GM23338 (cell line): Measurements from ENCODE around the gene PARVA. TPM values are rescaled to one million over a fixed set of nuclear protein-coding genes. Genes with fewer than 3 reads are reported as not detected.

Experiments used
- ATAC-seq: fragments of 200-7000 bp; cut with Tn5 transposase; 3 replicates; pipeline ENCODE4 v1.9.1; 2020
- DNase-seq: peaks from one replicate; pipeline ENCODE4 v3.0.0-alpha.2; 2015; ENCODE audit warnings: low spot score
- H2AFZ ChIP-seq: fragments of 200-600 bp; sonication (generic); 2 replicates; pipeline ENCODE4 v1.8.0; 2016; ENCODE audit warnings: antibody characterized with exemption, mild to moderate bottlenecking, moderate library complexity
- H3F3A ChIP-seq: fragments of 200-600 bp; sonication (generic); replicated peaks from 2 replicates; pipeline ENCODE4 v1.8.0; 2017; ENCODE audit warnings: antibody characterized with exemption, mixed run types, low read depth
- H3K27ac ChIP-seq: fragments of 200-600 bp; sonication (generic); 2 replicates; pipeline ENCODE4 v1.6.1; 2016; ENCODE audit warnings: low read depth
- H3K27me3 ChIP-seq: fragments of 200-600 bp; sonication (generic); 2 replicates; pipeline ENCODE4 v1.8.0; 2016; ENCODE audit warnings: mild to moderate bottlenecking, mixed run types, moderate library complexity; ENCODE audit not compliant: insufficient read depth
- H3K36me3 ChIP-seq: fragments of 200-600 bp; sonication (generic); 2 replicates; pipeline ENCODE4 v1.8.0; 2016; ENCODE audit warnings: mild to moderate bottlenecking; ENCODE audit not compliant: insufficient read depth
- H3K4me1 ChIP-seq: fragments of 200-600 bp; sonication (generic); 2 replicates; pipeline ENCODE4 v1.8.0; 2016; ENCODE audit warnings: mild to moderate bottlenecking, moderate library complexity; ENCODE audit not compliant: insufficient read depth
- H3K4me2 ChIP-seq: fragments of 200-600 bp; sonication (generic); 2 replicates; pipeline ENCODE4 v1.7.1; 2017; ENCODE audit warnings: mixed run types
- H3K4me3 ChIP-seq: fragments of 200-600 bp; sonication (generic); 2 replicates; pipeline ENCODE4 v1.6.1; 2016; ENCODE audit warnings: mixed run types
- H3K79me2 ChIP-seq: fragments of 200-600 bp; sonication (generic); replicated peaks from 2 replicates; pipeline ENCODE4 v1.8.0; 2017; ENCODE audit warnings: mild to moderate bottlenecking; ENCODE audit not compliant: insufficient read depth
- H3K9me2 ChIP-seq: fragments of 200-600 bp; sonication (generic); 2 replicates; pipeline ENCODE4 v1.8.0; 2017; ENCODE audit not compliant: insufficient read depth
- H4K20me1 ChIP-seq: fragments of 200-600 bp; sonication (generic); replicated peaks from 2 replicates; pipeline ENCODE4 v1.8.0; 2017; ENCODE audit warnings: mild to moderate bottlenecking; ENCODE audit not compliant: insufficient read depth
- H3K27ac Mint-ChIP-seq: 2 replicates; pipeline ENCODE4 v1.8.0; 2020; ENCODE audit warnings: inconsistent platforms, mild to moderate bottlenecking, moderate library complexity, mixed read lengths
- H3K27me3 Mint-ChIP-seq: 3 replicates; pipeline ENCODE4 v1.8.0; 2022; ENCODE audit warnings: low read depth, mild to moderate bottlenecking, moderate library complexity, mixed read lengths, inconsistent platforms; ENCODE audit not compliant: insufficient read depth, poor library complexity
- H3K36me3 Mint-ChIP-seq: 3 replicates; pipeline ENCODE4 v1.8.0; 2021; ENCODE audit warnings: low read depth, mild to moderate bottlenecking, inconsistent platforms, moderate library complexity, mixed read lengths
- H3K4me1 Mint-ChIP-seq: 3 replicates; pipeline ENCODE4 v1.8.0; 2020; ENCODE audit warnings: mild to moderate bottlenecking, inconsistent platforms, mixed read lengths
- H3K4me3 Mint-ChIP-seq: 3 replicates; pipeline ENCODE4 v1.8.0; 2021; ENCODE audit warnings: moderate library complexity, mild to moderate bottlenecking, inconsistent platforms, mixed read lengths
- H3K9me3 Mint-ChIP-seq: 3 replicates; pipeline ENCODE4 v1.8.0; 2020; ENCODE audit warnings: moderate library complexity, mild to moderate bottlenecking, inconsistent platforms, mixed read lengths
- CREB1 ChIP-seq: fragments of 250-450 bp; sonication (Bioruptor Pico); IDR thresholded peaks from 2 replicates; pipeline ENCODE4 v1.5.0; 2020; ENCODE audit warnings: low read depth, mild to moderate bottlenecking, moderate library complexity
- EZH2phosphoT487 ChIP-seq: fragments of 200-600 bp; sonication (generic); IDR thresholded peaks from one replicate; pipeline ENCODE4 v1.8.1; 2018; ENCODE audit warnings: antibody characterized with exemption; ENCODE audit not compliant: unreplicated experiment
- NANOG ChIP-seq: IDR thresholded peaks from 2 replicates; pipeline ENCODE4 v1.6.1; 2016; ENCODE audit warnings: antibody characterized with exemption, borderline replicate concordance
- ZNF114 ChIP-seq: fragments of 250-450 bp; sonication (Bioruptor Pico); IDR thresholded peaks from 2 replicates; pipeline ENCODE4 v1.5.0; 2020; ENCODE audit warnings: mild to moderate bottlenecking, moderate library complexity
- polyA plus RNA-seq: library from polyadenylated mRNA; unstranded; fragments of >200 nt; fragmentation: Nextera tagmentation; extraction: Ambion mirVana; gene quantifications from 2 replicates; pipeline ENCODE4 v1.2.1, GENCODE V29; 2016
- total RNA-seq: library from RNA; depleted of rRNA; stranded (reverse); fragments of >200 nt; shearing (Covaris generic); gene quantifications from 2 replicates; pipeline ENCODE4 v1.2.3, GENCODE V29; 2014
- TF ChIP-seq, protein P1 (sequence below): IDR thresholded peaks from one replicate; pipeline ENCODE4 v1.6.1; 2018; ENCODE audit warnings: antibody characterized with exemption; ENCODE audit not compliant: unreplicated experiment
- TF ChIP-seq, protein P2 (sequence below): IDR thresholded peaks from 2 replicates; pipeline ENCODE4 v1.6.1; 2016; ENCODE audit warnings: antibody characterized with exemption
- TF ChIP-seq, protein P3 (sequence below), 2 experiments: fragments of 200-600 bp in 1 of 2; sonication (generic) in 1 of 2; conservative IDR thresholded peaks; 2 replicates each; pipeline versions ENCODE4 v1.5.1 to v1.6.1; 2016 to 2017; ENCODE audit warnings: antibody characterized with exemption in 2 of 2, low read depth in 2 of 2, mild to moderate bottlenecking in 2 of 2, moderate library complexity in 1 of 2
- TF ChIP-seq, protein P4 (sequence below): fragments of 250-450 bp; sonication (Bioruptor Pico); IDR thresholded peaks from 2 replicates; pipeline ENCODE4 v1.5.0; 2020; ENCODE audit warnings: mild to moderate bottlenecking, moderate library complexity

The PARVA gene
- total and polyA plus RNA-seq, 2 experiments from 2014 or later, result 5.8 to 6.9 TPM

DNA sequence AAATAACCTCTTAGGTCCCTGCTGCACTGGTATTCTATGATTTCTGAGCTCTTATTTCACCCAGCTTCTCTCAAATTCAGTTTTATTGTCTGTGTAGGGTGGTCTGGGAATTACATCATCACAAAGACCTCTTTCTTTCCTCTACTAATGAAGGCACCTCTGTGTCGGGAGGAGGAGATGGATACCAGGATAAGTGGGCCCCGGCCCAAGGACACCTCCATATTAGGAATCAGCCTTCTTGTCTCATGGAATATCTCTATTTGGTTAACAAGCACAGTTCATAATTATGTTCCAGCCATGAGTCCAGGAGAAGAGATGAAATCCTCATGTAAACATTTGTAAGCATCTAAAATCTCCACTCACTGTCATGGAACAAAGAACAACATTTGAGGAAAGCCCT is 9.4 kb downstream of the PARVA start (continued):
- TF ChIP-seq, protein P1, sequence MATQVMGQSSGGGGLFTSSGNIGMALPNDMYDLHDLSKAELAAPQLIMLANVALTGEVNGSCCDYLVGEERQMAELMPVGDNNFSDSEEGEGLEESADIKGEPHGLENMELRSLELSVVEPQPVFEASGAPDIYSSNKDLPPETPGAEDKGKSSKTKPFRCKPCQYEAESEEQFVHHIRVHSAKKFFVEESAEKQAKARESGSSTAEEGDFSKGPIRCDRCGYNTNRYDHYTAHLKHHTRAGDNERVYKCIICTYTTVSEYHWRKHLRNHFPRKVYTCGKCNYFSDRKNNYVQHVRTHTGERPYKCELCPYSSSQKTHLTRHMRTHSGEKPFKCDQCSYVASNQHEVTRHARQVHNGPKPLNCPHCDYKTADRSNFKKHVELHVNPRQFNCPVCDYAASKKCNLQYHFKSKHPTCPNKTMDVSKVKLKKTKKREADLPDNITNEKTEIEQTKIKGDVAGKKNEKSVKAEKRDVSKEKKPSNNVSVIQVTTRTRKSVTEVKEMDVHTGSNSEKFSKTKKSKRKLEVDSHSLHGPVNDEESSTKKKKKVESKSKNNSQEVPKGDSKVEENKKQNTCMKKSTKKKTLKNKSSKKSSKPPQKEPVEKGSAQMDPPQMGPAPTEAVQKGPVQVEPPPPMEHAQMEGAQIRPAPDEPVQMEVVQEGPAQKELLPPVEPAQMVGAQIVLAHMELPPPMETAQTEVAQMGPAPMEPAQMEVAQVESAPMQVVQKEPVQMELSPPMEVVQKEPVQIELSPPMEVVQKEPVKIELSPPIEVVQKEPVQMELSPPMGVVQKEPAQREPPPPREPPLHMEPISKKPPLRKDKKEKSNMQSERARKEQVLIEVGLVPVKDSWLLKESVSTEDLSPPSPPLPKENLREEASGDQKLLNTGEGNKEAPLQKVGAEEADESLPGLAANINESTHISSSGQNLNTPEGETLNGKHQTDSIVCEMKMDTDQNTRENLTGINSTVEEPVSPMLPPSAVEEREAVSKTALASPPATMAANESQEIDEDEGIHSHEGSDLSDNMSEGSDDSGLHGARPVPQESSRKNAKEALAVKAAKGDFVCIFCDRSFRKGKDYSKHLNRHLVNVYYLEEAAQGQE, result no peak
- TF ChIP-seq, protein P2, sequence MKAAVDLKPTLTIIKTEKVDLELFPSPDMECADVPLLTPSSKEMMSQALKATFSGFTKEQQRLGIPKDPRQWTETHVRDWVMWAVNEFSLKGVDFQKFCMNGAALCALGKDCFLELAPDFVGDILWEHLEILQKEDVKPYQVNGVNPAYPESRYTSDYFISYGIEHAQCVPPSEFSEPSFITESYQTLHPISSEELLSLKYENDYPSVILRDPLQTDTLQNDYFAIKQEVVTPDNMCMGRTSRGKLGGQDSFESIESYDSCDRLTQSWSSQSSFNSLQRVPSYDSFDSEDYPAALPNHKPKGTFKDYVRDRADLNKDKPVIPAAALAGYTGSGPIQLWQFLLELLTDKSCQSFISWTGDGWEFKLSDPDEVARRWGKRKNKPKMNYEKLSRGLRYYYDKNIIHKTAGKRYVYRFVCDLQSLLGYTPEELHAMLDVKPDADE, result no peak

DNA sequence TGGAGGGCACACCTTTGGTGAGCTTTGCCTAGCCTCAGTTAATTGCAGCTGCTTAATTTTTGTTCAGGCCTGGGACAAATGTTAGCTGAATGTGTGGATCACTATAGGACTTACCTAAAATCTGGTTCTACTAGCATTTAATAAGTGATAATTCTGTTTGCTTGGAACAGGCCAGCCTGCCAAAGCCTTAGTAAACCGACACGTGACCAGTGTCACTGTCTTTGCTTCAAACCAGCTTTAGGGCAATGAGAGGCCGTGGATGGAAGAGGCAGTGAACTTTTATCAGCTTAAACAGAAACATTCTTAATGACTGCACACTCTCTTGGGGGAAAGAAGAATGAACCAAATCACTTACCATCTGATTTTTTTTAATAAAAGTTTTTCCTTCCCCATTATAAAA is 10.8 kb downstream of the PARVA start:
- peaks cover under 1% of the 10 kb centered on the region; the same call in 1 of the 3 replicates for H3K36me3 Mint-ChIP-seq
- TF ChIP-seq ZNF114 (CRISPR knock-in tag), result no peak
- TF ChIP-seq, protein P3, sequence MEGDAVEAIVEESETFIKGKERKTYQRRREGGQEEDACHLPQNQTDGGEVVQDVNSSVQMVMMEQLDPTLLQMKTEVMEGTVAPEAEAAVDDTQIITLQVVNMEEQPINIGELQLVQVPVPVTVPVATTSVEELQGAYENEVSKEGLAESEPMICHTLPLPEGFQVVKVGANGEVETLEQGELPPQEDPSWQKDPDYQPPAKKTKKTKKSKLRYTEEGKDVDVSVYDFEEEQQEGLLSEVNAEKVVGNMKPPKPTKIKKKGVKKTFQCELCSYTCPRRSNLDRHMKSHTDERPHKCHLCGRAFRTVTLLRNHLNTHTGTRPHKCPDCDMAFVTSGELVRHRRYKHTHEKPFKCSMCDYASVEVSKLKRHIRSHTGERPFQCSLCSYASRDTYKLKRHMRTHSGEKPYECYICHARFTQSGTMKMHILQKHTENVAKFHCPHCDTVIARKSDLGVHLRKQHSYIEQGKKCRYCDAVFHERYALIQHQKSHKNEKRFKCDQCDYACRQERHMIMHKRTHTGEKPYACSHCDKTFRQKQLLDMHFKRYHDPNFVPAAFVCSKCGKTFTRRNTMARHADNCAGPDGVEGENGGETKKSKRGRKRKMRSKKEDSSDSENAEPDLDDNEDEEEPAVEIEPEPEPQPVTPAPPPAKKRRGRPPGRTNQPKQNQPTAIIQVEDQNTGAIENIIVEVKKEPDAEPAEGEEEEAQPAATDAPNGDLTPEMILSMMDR (conservative IDR thresholded peaks at IDR 0.05; ENCODE audit: low read depth in 2 of 2), result no peak
- TF ChIP-seq, protein P1, result no peak
- TF ChIP-seq EZH2phosphoT487, result no peak
- no peak for TF ChIP-seq NANOG
- TF ChIP-seq CREB1, result no peak
- TF ChIP-seq, protein P4, sequence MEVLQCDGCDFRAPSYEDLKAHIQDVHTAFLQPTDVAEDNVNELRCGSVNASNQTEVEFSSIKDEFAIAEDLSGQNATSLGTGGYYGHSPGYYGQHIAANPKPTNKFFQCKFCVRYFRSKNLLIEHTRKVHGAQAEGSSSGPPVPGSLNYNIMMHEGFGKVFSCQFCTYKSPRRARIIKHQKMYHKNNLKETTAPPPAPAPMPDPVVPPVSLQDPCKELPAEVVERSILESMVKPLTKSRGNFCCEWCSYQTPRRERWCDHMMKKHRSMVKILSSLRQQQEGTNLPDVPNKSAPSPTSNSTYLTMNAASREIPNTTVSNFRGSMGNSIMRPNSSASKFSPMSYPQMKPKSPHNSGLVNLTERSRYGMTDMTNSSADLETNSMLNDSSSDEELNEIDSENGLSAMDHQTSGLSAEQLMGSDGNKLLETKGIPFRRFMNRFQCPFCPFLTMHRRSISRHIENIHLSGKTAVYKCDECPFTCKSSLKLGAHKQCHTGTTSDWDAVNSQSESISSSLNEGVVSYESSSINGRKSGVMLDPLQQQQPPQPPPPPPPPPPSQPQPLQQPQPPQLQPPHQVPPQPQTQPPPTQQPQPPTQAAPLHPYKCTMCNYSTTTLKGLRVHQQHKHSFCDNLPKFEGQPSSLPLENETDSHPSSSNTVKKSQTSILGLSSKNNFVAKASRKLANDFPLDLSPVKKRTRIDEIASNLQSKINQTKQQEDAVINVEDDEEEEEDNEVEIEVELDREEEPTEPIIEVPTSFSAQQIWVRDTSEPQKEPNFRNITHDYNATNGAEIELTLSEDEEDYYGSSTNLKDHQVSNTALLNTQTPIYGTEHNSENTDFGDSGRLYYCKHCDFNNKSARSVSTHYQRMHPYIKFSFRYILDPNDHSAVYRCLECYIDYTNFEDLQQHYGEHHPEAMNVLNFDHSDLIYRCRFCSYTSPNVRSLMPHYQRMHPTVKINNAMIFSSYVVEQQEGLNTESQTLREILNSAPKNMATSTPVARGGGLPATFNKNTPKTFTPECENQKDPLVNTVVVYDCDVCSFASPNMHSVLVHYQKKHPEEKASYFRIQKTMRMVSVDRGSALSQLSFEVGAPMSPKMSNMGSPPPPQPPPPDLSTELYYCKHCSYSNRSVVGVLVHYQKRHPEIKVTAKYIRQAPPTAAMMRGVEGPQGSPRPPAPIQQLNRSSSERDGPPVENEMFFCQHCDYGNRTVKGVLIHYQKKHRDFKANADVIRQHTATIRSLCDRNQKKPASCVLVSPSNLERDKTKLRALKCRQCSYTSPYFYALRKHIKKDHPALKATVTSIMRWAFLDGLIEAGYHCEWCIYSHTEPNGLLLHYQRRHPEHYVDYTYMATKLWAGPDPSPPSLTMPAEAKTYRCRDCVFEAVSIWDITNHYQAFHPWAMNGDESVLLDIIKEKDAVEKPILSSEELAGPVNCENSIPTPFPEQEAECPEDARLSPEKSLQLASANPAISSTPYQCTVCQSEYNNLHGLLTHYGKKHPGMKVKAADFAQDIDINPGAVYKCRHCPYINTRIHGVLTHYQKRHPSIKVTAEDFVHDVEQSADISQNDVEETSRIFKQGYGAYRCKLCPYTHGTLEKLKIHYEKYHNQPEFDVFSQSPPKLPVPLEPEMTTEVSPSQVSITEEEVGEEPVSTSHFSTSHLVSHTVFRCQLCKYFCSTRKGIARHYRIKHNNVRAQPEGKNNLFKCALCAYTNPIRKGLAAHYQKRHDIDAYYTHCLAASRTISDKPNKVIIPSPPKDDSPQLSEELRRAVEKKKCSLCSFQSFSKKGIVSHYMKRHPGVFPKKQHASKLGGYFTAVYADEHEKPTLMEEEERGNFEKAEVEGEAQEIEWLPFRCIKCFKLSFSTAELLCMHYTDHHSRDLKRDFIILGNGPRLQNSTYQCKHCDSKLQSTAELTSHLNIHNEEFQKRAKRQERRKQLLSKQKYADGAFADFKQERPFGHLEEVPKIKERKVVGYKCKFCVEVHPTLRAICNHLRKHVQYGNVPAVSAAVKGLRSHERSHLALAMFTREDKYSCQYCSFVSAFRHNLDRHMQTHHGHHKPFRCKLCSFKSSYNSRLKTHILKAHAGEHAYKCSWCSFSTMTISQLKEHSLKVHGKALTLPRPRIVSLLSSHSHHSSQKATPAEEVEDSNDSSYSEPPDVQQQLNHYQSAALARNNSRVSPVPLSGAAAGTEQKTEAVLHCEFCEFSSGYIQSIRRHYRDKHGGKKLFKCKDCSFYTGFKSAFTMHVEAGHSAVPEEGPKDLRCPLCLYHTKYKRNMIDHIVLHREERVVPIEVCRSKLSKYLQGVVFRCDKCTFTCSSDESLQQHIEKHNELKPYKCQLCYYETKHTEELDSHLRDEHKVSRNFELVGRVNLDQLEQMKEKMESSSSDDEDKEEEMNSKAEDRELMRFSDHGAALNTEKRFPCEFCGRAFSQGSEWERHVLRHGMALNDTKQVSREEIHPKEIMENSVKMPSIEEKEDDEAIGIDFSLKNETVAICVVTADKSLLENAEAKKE, result no peak

More for the DNA sequence above, 10.8 kb downstream of the PARVA start:
- no peaks in the 10 kb centered on the region for H3K36me3 ChIP-seq
- no peaks in the 10 kb centered on the region for H3K4me1 Mint-ChIP-seq
- no peaks in the 10 kb centered on the region for H3F3A ChIP-seq
- DNase-seq (no peak), ATAC-seq (no peak)
- H3K9me2 ChIP-seq, result no peaks in the 10 kb centered on the region
- 0 out of 2 replicates have a peak, but pooled peaks cover 3% of the 10 kb centered on the region for H3K4me1 ChIP-seq
- H3K9me3 Mint-ChIP-seq, result no peaks in the 10 kb centered on the region; the same call in 2 of the 3 replicates
- H2AFZ ChIP-seq, result no peak overlapping the region
- no peaks in the 10 kb centered on the region for H4K20me1 ChIP-seq
- no peaks in the 10 kb centered on the region for H3K27me3 Mint-ChIP-seq
- no peaks in the 10 kb centered on the region; the same call in 1 of the 2 replicates for H3K79me2 ChIP-seq
- H3K4me2 ChIP-seq, result no peak overlapping the region
- H3K27ac ChIP-seq, result no peak overlapping the region
- no peak overlapping the region for H3K4me3 ChIP-seq
- H3K27ac Mint-ChIP-seq, result no peak overlapping the region
- no peak overlapping the region for H3K4me3 Mint-ChIP-seq
- no peaks in the 10 kb centered on the region for H3K27me3 ChIP-seq
